Activated CD4-positive, CD25-positive, alpha-beta regulatory T cell treated with anti-CD3 and anti-CD28 coated beads, Interleukin-2, amount 50 U/mL, for 16 hours (primary cell): ENCODE results near the gene GRK1.

Experiments
- DNase-seq: peaks from one replicate; pipeline ENCODE4 v3.0.0-alpha.2; 2020; ENCODE audit warnings: low read depth, low spot score

Gene GRK1

GRCh38 chr13:113775451-113776145, 108.6 kb downstream of the GRK1 start:
- DNase-seq = no peak

- DNase-seq = no peak
Observed at GRCh38 chr13:113776231-113777125, 109.5 kb downstream of the GRK1 start.

- DNase-seq = no peak
Observed at GRCh38 chr13:113777311-113778260, 110.6 kb downstream of the GRK1 start.

GRCh38 chr13:113781571-113781970, 114.6 kb downstream of the GRK1 start:
- DNase-seq = no peak

DNA sequence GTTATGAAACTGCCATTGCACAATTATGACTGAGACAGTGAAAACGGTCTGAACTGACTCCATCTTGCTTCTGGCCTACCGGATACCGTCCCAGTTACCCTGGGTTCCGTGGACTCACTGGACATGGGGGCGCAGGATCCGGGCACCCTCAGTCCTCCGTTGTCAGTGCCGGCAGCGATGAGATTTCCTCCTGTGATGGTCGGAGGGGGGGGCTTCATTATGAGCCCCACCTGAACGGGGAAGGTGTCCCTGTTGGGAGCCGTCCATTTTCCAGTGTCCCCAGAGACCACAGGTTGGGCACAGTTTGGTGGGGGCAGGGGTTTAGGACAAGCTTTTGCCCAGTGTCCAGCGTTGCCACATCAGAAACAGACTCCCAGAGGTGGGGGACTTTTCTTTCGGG, 115.5 kb downstream of the GRK1 start:
- DNase-seq = no peak

DNA sequence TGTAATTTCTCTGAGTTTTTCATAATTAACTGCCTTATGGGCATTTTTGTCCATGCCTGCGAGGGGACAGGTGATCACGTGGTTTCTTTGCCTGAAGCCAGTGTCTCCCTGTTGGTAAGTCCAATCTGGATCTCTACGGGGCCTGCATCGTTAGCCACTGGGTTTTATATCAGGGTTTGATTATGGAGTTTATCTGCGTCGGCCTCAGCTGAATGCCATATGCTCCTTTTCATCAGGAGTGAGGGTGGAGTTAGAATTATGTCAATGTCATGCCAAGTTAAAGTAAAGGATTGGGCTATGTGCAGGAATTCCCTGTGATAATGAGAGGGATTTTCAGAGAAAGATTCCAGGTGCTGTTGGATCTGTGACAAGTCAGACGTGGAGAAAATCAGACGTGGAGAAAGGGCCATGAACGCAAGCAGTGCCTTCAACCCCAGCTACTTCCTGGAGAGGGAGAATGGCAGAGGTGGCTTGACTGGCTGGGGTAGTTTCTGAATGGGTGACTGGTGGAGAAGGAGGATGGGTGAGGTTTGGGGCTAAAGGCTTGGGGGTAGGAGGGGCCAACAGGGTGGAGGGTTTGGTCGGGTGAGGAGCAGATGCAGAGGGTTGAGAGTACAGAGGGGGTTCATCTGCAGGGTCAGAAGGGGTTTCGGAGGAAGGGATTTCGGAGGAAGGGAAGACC, 116.3 kb downstream of the GRK1 start:
- DNase-seq = no peak

DNA sequence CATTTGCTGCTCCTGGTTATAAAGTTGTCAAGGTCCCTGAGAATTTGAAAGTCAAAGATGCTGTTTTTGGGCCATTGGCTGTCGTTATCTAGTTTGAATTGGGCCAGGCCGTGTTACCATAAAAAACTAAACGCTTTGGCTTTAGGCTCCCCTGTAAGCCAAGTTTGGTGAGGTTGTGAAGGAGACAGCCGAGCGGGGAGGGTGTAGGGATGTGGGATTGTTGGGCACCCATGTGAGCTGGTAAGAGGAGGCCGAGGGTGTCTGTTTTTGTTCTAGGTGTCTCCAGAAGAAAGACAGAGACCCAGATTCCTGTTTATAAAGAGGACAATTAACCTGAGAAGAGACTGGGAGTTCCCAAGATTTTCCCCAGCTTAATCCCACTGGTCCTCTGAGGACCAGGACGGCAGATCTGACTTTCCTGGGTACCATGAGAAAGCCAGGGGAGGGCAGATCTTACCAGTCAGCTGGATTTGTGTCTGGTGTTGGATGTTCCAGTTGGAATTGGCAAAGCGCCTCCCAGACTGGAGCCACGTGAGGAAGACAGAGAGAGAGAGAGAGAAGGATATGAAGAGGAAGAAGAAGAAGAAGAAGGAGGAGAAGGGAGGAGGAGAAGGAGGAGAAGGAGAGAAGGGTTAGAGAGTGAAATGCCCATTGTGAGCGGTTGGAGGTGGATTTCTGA, 117.1 kb downstream of the GRK1 start:
- no peak for DNase-seq

DNA sequence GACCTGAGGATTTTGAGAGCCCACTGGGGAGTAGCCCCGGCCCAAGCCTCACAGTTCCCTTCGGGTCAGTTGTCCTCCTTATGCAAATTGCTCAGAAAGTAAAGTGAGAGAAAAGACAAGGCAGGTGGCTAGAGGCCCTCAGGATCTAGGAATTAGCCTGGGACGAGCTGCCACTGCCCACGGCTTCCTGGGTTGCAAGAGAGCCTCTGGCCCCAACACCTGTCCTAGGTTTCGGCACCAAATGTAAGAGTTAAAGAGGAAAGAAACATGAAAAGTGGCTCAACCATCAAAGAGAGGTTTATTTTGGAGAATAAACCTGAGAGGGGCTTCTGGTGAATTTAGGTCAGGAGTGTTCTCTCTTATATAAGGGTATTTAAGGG, 117.6 kb downstream of the GRK1 start:
- DNase-seq = no peak

GRCh38 chr13:113785051-113786010, 118.3 kb downstream of the GRK1 start:
- no peak for DNase-seq

GRCh38 chr13:113786262-113786841, 119.3 kb downstream of the GRK1 start:
- DNase-seq = no peak
